HG02938 (cell line): ENCODE data around the gene UPF2.
A peak's percentile ranks its signal among the peaks of the same experiment; 100 is the strongest.
"Not testable (repeated sequence)": the region's sequence is repeated elsewhere in the genome, so short reads cannot be mapped to it uniquely, and the experiment has no call there.

Experiments used
- ATAC-seq: cut with Tn5 transposase; IDR thresholded peaks from one replicate; pipeline ENCODE4 v1.9.1; 2021; ENCODE audit warnings: mild to moderate bottlenecking, moderate library complexity; ENCODE audit not compliant: unreplicated experiment

Gene UPF2

GRCh38 chr10:12041766-12042408 lies 722 bp downstream of the UPF2 start:
- ATAC-seq = no peak

GRCh38 chr10:12036073-12036655 lies 6.4 kb downstream of the UPF2 start:
- no peak for ATAC-seq

GRCh38 chr10:12031404-12031803 lies 11.2 kb downstream of the UPF2 start:
- ATAC-seq = no peak

GRCh38 chr10:12027539-12027938 lies 15.1 kb downstream of the UPF2 start:
- peak; percentile 99 for ATAC-seq

- ATAC-seq = no peak
Measured at GRCh38 chr10:12025591-12025990, 17.0 kb downstream of the UPF2 start.

GRCh38 chr10:12022580-12023257 lies 19.9 kb downstream of the UPF2 start:
- no peak for ATAC-seq

- ATAC-seq = no peak
Measured at GRCh38 chr10:12020574-12020973, 22.0 kb downstream of the UPF2 start.

GRCh38 chr10:12019283-12019971 lies 23.2 kb downstream of the UPF2 start:
- ATAC-seq = no peak

- no peak for ATAC-seq
Measured at GRCh38 chr10:12018438-12019282, 23.9 kb downstream of the UPF2 start.

- no peak for ATAC-seq
Measured at GRCh38 chr10:12013926-12014325, 28.7 kb downstream of the UPF2 start.

GRCh38 chr10:12013391-12013790 lies 29.2 kb downstream of the UPF2 start:
- not testable (repeated sequence) for ATAC-seq

- ATAC-seq = no peak
Measured at GRCh38 chr10:12010353-12010752, 32.3 kb downstream of the UPF2 start.

- ATAC-seq = not testable (repeated sequence)
Measured at GRCh38 chr10:12008842-12009241, 33.8 kb downstream of the UPF2 start.

- no peak for ATAC-seq
Measured at GRCh38 chr10:12006671-12007070, 35.9 kb downstream of the UPF2 start.

GRCh38 chr10:11993834-11994468 lies 48.7 kb downstream of the UPF2 start:
- peak; percentile 64 for ATAC-seq

- no peak for ATAC-seq
Measured at GRCh38 chr10:11988924-11989323, 53.7 kb downstream of the UPF2 start.

- ATAC-seq = no peak
Measured at GRCh38 chr10:11986593-11987216, 55.9 kb downstream of the UPF2 start.

GRCh38 chr10:11982253-11982652 lies 60.4 kb downstream of the UPF2 start:
- no peak for ATAC-seq

GRCh38 chr10:11975795-11976194 lies 66.8 kb downstream of the UPF2 start:
- ATAC-seq = no peak

GRCh38 chr10:11972523-11972922 lies 70.1 kb downstream of the UPF2 start:
- ATAC-seq = not testable (repeated sequence)
